A549 (cell line): Measurements from ENCODE around the gene RAB26.

ENCODE experiments used
- BHLHE40 ChIP-seq: IDR thresholded peaks from 2 replicates; pipeline ENCODE4 v1.6.1; 2012; ENCODE audit warnings: low read depth, low read length, inconsistent platforms
- MAFK ChIP-seq: fragments of 450-650 bp; IDR thresholded peaks from 2 replicates; pipeline ENCODE4 v1.6.1; 2014; ENCODE audit not compliant: partially characterized antibody
- PHF8 ChIP-seq: fragments of 200-600 bp; sonication (generic); IDR thresholded peaks from 2 replicates; pipeline ENCODE4 v1.6.1; 2016; ENCODE audit warnings: low read depth, mild to moderate bottlenecking, antibody characterized with exemption, moderate library complexity, borderline replicate concordance
- POLR2A ChIP-seq: IDR thresholded peaks from 2 replicates; pipeline ENCODE4 v1.6.1; 2012; ENCODE audit warnings: mild to moderate bottlenecking, low read length
- REST ChIP-seq: fragments of 200-600 bp; sonication (generic); IDR thresholded peaks from 2 replicates; pipeline ENCODE4 v1.6.1; 2016; ENCODE audit warnings: antibody characterized with exemption, mild to moderate bottlenecking, moderate library complexity
- RNF2 ChIP-seq: fragments of 200-600 bp; sonication (generic); IDR thresholded peaks from 2 replicates; pipeline ENCODE4 v1.6.1; 2016; ENCODE audit warnings: low read depth, mild to moderate bottlenecking, antibody characterized with exemption, moderate library complexity, borderline replicate concordance
- TF ChIP-seq, protein P1 (sequence below): fragments of >200 bp; sonication (Bioruptor Twin); formaldehyde crosslinking; IDR thresholded peaks from 3 replicates; pipeline ENCODE4 v1.5.1; 2016
- TF ChIP-seq, protein P2 (sequence below): fragments of 250-450 bp; sonication (Bioruptor Pico); IDR thresholded peaks from 2 replicates; pipeline ENCODE4 v1.5.0; 2021; ENCODE audit warnings: mild to moderate bottlenecking, moderate library complexity, borderline replicate concordance

DNA sequence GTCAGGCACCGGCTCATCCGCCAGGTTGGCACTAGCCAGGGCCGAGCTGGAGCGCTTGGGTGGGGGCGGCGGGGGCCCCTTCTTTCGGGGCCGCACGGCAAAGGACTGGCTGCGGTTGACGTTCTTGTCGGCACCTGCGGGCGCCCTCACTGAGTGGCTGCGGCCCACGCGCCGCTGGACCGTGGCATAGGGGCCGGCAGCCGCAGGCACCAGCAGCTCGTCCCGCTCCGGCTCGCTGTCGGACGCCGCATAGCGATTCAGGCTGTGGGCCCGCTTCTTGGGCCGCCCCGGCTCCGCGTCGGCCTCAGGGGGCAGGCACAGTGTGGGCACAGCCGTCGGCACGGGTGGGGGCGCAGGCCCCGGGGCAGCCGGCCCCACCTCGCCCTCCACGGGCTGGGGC is 32.0 kb downstream of the RAB26 start:
- no peak for TF ChIP-seq POLR2A
- TF ChIP-seq, protein P1, sequence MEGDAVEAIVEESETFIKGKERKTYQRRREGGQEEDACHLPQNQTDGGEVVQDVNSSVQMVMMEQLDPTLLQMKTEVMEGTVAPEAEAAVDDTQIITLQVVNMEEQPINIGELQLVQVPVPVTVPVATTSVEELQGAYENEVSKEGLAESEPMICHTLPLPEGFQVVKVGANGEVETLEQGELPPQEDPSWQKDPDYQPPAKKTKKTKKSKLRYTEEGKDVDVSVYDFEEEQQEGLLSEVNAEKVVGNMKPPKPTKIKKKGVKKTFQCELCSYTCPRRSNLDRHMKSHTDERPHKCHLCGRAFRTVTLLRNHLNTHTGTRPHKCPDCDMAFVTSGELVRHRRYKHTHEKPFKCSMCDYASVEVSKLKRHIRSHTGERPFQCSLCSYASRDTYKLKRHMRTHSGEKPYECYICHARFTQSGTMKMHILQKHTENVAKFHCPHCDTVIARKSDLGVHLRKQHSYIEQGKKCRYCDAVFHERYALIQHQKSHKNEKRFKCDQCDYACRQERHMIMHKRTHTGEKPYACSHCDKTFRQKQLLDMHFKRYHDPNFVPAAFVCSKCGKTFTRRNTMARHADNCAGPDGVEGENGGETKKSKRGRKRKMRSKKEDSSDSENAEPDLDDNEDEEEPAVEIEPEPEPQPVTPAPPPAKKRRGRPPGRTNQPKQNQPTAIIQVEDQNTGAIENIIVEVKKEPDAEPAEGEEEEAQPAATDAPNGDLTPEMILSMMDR, result no peak
- TF ChIP-seq RNF2, result no peak
- TF ChIP-seq REST, result no peak
- no peak for TF ChIP-seq PHF8
- TF ChIP-seq, protein P2, sequence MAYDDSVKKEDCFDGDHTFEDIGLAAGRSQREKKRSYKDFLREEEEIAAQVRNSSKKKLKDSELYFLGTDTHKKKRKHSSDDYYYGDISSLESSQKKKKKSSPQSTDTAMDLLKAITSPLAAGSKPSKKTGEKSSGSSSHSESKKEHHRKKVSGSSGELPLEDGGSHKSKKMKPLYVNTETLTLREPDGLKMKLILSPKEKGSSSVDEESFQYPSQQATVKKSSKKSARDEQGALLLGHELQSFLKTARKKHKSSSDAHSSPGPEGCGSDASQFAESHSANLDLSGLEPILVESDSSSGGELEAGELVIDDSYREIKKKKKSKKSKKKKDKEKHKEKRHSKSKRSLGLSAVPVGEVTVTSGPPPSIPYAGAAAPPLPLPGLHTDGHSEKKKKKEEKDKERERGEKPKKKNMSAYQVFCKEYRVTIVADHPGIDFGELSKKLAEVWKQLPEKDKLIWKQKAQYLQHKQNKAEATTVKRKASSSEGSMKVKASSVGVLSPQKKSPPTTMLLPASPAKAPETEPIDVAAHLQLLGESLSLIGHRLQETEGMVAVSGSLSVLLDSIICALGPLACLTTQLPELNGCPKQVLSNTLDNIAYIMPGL (CRISPR knock-in tag), result no peak
- TF ChIP-seq BHLHE40, result no peak
- TF ChIP-seq MAFK, result no peak
